HuH-7.5 (cell line): ENCODE data around the gene ANGPTL7.
"Not testable (repeated sequence)": the region's sequence is repeated elsewhere in the genome, so short reads cannot be mapped to it uniquely, and the experiment has no call there.

Source experiments
- DNase-seq: peaks from one replicate; pipeline ENCODE4 v3.0.0; 2011; ENCODE audit warnings: low spot score

Gene ANGPTL7

DNA sequence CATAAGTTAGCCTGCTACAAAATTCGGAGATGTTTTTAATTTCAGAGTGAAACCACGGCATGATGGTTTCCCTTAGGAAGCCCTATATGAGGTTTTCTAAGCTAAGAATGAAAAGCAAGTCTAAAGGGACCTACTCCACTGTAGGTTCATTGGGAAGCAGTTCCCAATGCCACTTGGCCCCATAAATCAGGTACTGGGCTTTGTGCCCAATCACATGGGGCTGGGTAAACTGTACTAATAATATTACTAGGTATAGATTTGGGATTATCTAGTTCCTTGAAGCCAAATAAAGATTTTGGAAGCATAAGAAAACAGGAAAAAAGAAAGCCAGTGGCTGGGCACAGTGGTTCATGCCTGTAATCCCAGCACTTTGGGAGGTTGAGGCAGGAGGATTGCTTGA is 19.1 kb upstream of the ANGPTL7 start:
- DNase-seq: no peak

DNA sequence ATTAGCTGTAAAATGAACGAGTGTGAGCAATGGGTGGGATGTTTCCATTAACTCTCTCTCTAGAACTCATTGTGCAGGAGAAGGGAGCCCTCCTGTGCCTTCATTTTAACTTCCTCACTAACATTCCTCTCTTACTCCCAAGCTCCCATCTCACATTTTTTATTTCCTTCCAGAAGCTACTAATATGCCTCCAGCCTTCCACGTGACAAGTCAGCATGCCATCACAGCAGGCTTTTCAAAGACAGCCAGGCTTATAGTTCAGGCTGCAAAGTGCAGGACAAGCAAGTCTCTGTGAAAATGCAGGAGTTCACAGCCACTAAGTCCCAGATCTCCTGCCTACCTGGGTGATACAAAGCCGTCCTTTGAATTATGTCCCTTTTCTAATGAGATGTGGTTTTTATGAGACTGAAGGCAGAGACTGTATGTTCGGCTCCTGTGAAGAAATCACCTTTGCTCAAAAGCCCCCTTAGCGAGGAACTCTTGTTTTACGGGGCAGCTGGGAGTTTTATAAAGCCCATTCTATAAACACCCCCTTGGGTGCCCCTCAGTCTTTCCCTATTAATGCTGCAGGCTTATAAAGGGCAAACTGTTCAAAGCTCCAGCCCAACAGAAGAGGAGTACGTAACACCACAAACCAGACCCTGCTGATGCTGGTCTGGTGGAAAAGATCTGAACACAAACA is 14.8 kb upstream of the ANGPTL7 start:
- no peak for DNase-seq

DNA sequence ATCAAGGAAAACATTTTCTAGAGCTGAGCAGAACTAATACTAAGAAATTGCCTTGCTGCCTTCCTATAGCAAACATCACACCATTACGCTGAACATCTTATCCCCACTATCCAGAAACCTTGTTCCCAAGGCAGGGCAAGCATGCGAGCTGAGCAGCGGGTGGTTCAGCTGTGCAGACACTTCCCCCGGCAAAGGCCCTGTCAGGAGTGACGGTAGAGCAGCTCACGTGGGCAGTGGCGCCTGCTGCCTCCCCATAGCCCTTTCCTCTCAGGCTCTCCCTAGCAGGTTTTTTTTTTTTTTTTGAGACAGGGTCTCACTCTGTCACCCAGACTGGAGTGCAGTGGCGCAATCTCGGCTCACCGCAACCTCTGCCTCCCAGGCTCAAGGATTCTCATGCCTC is 13.7 kb upstream of the ANGPTL7 start:
- no peak for DNase-seq

DNA sequence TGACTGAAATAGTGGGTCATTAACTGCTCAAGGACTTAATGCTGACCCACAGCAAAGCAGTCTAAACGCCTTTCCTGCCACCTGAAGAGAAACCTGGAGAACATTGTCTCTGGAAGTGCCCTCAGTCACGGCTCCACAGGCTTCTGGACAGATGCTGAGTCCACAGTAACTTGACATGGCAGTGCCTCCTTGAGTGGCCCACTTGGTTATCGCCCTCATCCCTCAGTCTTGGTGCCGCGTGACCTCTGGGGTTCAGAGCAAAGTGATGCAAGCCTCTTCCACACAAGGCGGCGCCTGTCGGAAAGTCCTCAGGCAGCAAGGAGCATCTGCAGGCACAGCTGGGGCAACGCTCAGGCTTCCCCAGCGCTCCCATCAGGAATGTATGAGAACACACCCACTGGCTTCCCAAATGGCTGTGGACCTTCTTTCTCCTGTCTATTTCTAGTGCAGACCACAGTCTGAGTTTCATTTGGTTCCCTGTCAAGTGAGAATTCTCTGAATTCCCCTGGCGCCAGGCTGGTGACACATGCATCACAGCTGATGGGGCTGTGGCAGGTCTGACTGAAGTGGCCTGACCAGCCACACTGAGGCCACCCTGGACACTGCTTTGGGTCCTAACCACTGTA is 13.0 kb upstream of the ANGPTL7 start:
- no peak for DNase-seq

DNA sequence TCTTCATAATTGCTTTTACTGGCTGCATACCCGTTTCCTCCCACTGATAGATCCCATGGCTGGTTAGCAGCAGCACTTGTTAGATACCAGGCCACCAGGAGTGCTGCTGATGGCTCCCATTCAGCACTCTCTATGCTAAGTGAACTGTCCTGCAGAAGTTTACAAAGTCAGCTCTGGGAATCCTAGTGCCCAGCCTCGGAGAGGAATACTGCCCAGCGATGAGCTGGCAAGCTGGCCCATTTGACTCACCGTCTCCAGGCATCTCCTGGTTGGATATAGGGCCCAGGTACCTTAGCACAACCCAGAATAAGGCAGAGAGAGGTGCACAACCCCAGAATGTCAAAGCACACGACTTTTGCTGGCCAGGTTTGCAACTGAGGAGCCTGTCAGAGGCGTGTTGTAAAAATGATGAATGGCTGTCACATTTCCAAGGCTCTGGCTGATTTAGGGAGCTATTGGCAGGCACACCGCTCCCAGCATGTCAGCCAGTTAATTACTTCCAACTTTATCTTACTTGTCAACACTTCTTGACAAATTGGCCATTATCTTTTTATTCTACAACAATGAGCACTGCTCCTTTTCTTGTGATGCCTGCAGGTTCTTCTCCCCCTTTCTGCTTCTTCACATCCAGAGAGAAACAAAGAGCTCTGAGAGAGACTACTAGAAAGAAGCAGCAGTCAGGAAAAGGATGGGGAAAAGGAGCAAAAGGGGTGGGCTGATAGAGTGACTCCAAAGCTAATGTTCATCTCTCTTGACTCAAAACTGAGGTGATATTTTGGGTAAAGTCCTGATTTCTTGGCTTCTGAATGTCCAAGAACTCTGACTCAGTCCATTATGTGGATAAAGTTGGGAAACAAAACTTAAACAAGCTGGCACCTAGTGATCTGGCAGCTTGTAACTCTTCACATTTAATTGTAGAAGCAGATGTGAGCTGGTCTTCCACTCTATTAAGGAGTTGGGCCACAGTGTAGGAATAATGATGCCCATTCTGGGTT is 10.8 kb upstream of the ANGPTL7 start:
- DNase-seq: no peak

DNA sequence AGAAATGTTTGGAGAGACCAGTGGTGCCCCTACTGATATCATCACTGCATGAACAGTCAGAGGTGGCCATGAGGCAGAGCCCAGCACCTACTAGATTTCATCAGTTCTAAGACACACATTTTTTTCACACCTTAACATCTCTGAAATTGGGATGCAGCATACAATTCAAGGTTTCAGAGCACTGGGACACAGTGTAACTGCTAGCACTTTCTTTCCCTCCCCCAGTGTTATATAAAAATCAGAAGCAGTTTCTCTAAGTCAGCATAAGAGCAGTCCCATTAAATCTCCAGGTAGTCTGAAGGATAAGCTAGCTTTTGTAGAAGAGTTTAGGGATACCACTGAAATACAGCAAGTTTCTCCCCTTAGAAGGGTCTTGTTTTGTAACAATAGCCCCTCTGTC is 10.0 kb upstream of the ANGPTL7 start:
- DNase-seq: no peak

DNA sequence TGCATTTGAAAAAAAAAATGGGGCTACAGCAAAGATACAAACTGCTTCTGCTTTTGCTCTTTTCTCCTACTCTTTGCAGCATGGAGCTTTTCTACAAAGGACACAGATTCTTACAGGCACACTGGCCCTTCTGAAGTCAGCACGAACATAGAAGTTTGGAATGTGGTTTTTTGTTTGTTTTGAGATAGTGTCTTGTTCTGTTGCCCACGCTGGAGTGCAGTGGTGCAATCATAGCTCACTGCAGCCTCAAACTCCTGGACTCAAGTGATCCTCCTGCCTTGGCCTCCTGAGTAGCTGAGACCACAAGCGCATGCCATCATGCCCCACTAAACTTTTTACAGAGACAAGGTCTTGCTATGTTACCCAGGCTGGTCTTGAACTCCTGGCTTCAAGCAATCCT is 9.4 kb upstream of the ANGPTL7 start:
- DNase-seq: not testable (repeated sequence)

DNA sequence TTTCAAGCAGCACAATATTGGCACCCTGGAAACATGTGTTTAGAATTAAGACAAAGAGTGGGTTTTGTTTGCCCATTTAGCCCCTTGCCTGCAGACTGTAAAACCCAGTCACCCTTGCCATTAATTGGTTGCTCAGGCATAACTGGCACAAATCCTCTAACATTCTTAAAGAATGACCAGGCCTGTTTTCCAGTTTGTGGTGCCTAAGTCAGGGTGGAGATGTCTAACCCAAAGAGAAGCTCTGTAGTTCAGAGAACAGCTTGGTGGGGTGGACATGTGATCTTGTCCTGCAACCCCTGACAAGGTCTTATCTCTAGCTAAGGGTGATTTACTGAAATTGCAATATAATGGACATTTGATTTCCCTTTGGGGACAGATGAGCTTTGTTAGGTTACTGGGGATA is 8.8 kb upstream of the ANGPTL7 start:
- DNase-seq: no peak

DNA sequence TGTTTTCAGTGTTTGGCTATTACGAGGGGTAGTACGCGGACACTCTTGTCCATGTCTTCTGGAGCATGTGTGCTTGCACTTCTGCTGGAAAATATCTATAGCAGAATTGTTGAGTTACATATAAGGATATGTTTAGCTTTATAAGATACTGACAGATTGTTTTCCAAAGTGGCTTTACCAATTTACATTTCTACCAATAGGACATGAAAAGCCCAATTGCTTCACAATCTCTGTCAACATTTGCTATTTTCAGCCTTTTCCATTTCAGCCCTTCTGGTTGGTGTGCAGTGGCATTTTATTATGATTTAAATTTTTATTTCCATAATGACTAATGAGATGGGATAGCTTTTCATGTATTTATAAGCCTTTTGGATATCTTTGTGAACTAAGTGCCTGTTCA is 6.3 kb upstream of the ANGPTL7 start:
- DNase-seq: no peak

DNA sequence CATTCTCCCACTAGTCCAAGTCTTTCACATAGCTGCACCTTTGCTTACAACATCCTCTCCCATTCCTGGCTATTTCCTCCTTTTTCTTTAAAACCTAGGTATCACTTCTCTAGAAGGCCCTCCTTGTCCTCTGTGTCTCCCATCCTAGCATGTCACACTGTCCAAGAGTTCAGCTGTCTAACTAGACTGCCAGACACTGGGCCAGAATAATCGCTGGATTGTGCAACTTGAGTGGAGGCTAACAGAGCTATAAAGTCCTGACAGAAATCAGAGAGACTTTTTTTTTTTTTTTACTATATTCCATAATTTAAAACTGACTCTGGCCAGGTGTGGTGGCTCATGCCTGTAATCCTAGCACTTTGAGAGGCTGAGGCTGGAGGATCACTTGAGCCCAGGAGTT is 4.2 kb upstream of the ANGPTL7 start:
- DNase-seq: no peak

DNA sequence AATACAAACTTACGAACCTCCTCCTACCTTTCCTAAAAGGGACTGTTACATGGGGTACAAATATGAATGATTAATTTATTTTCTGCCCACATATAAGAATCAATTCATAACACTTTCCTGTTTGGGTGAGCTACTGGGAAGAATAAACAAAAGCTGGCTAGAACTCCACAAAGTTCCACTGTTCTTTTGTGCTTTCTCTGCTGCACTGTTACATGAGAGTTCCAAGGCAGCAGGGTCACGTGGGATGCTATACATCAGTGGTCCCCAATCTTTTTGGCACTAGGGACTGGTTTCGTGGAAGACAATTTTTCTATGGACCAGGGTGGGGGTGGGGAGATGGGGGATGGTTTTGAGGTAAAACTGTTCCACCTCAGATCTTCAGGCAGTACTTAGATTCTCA is 2.2 kb upstream of the ANGPTL7 start:
- no peak for DNase-seq

DNA sequence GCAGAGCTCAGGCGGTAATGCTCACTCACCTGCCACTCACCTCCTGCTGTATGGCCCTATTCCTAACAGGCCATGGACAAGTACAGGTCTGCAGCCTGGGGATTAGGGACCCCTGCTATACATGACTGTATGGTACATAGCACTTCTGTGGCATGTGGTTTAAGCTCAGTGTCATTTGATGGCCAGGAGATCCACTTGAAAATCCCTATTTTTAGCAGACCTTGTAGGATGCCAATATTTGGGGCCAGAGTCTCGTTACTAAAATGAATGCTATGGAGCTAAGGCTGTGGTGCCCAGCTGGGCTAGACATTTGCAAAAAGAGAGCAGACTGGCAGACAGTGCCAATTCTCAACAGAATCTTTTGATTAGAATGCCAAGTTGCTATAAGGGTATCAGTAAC is 1.7 kb upstream of the ANGPTL7 start:
- DNase-seq: no peak

DNA sequence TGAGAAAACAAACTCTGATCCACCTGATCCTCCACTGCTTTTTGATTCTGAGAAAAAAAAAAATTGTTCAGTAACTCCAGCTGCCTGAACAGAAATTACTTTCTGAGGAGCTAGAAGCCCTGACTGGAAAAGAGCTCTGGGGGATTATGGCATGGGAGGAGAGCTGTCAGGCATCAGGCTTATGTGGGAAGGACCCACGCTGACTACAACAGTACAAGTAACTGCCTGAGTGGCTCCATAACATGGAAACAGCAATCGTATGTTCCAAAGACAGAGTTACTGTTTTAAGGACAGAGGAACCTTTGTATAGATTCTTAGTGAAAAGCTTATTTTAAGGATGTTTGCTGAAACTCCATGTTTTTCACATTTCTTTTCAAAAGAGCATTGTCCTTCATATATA is 1.2 kb upstream of the ANGPTL7 start:
- no peak for DNase-seq

DNA sequence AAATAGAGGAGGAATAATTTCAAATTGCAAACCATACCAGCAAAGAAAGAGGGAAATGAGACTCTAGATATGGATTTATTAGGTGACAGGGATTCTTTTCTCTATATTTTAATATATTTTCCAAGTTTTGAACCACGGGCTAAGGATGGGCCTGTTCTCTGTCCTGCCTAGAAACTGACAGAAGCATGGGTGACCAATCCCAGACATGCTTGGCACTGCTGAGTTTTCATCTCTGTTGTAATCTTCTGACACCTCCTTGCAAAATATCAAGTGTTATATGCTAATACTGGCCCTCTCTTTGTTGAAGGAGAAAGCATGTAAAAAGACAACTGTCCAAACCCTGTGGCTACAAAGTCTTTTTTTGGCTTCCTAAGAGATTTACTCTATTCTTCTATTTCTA is 774 bp upstream of the ANGPTL7 start:
- DNase-seq: no peak

DNA sequence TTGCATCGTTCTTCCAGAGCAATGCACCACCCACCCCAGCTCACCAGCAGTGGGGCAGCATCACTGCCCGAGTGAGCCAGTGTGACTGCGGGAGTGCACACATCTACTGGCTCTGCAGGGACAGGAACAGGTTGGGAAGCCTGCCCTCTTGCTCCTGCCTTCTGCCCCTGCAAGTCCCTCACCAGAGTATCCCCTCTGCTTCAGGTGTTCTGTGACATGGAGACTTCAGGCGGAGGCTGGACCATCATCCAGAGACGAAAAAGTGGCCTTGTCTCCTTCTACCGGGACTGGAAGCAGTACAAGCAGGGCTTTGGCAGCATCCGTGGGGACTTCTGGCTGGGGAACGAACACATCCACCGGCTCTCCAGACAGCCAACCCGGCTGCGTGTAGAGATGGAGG is 4.2 kb downstream of the ANGPTL7 start:
- no peak for DNase-seq

DNA sequence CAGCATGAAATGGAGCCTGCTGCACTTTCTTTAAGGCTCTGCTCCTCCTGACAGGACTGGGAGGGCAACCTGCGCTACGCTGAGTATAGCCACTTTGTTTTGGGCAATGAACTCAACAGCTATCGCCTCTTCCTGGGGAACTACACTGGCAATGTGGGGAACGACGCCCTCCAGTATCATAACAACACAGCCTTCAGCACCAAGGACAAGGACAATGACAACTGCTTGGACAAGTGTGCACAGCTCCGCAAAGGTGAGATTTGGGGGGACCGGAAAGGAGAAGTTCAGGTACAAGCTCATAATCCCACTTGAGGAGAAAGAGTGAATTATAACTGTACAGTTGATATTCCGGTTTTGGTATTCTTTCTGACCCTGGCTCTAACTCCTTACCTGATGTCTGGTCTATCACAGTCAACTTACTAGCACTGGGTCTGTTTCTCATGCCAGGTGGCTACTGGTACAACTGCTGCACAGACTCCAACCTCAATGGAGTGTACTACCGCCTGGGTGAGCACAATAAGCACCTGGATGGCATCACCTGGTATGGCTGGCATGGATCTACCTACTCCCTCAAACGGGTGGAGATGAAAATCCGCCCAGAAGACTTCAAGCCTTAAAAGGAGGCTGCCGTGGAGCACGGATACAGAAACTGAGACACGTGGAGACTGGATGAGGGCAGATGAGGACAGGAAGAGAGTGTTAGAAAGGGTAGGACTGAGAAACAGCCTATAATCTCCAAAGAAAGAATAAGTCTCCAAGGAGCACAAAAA is 5.4 kb downstream of the ANGPTL7 start:
- DNase-seq: no peak

DNA sequence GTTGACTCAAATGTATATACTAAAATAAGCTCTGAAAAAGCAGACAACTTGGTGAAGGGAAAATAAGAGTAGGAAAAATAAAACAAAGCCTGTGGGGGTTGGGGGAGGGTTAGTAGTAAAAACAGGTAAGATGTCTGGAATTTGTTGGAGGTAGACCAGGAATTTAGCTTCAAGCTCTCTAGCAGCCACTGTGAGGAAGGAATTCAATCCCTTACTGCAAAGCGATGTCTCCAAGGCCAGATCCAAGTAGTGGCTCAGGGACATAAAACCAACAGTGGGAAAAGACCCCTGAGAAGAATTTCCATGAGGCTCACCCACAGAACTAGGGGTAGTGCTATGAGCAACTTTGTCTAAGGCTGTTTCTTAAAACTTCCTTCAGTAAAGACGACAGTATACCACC is 7.8 kb downstream of the ANGPTL7 start:
- DNase-seq: no peak

DNA sequence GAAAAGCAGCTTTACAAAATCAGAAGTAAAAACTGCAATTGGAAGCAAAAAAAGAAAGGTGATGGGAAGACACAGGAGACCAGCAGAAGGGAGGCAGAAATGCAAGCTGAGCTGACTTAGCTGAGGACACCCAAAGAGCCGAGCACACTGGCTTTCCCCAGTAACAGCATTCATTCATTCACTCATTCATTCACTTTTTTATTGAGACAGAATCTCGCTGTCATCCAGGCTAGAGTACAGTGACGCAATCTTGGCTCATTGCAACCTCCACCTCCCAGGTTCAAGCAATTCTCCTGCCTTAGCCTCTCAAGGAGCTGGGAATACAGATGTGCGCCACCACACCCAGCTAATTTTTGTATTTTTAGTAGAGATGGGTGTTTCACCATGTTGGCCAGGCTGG is 8.2 kb downstream of the ANGPTL7 start:
- no peak for DNase-seq

DNA sequence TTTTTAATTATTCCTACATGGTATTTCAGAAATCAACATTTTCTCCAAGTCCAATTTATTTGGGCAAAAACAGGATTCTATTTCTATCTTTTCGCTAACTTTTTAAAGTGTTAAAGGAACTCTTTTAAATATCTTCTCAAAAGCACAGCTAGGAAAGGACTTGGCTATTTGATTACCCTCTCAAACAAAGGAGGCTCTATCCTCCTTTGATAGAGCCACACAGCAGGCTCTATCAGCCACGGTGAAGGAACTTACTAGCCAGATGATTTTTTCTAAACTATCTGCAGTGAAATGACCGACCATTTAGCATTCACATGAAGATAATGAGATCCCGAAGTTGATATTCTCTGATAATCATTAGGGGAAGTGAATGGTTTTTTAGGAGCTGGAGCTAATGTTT is 9.1 kb downstream of the ANGPTL7 start:
- DNase-seq: no peak

DNA sequence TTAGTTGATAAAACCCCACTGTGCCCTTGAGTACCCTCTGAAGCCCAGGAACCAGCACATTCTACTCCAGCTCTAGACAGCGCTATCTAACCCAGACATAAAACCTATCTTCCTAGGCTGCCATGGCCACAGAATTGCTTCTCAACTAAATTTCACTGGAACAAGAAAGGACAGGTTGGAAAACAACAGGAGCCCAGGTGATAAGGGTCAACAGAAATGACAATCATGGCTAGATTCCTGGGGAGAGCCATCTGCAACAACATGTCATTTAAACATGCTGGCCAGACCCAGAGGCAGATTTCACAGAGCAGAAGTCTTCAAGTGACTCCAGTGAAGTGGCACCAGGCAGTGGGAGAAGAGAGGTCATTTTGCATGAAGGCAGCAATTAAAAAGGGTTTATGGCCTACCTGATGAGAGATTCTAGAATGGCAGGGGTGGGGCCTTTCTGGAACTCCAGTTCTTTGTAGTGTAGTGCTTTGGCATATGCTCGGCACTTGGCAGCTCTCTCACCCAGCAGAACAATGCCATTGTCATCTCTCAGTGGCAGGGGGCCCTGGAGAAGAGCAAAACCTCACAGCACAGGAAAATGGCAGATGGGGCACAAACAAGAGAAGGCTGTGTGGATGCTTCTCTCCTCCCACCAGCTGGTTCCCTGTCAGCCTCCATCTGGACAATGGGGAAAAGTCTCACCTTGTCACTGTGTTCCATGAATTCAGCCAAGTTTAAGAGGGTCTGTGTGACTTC is 9.9 kb downstream of the ANGPTL7 start:
- no peak for DNase-seq

DNA sequence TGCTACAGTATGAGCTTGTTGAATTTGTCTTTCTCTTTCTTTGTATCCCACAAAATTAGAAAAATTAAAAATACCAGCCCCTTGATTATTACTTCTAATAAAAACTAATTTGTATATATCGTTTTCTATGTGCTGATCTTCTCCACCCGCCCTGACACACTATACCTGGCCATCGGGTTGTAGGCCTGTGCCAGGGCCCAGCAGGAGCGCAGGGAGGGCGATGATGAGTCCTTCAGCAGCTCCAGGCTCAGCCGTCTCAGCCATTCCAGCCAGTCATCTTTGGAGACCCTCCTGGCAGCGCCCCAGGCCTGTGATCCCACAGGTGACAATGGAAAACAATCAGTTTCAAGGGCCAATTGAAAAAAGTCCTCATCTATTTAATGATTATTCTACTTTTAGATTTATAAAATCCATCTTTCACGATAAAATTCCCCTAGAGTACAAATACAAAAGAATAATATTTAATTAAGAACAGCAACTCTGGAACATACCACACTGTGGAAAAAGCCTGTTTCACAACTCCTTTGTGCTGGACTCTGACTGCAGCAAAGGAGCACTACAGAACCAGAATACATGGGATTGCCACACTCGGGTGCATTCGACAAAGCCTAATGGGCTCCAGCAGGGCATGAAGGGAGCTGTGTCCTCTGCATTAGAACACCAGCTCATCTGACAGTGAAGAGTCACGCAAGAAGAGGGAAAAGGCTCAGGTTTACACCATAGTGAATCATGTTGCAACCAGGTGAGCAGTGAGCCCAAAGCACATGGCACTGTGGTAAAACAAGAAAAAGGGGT is 15.4 kb downstream of the ANGPTL7 start:
- no peak for DNase-seq
